HG02852 (cell line): Measurements from ENCODE around the gene GATA2.

Experiments
- ATAC-seq: cut with Tn5 transposase; IDR thresholded peaks from one replicate; pipeline ENCODE4 v1.9.1; 2021; ENCODE audit warnings: mild to moderate bottlenecking, moderate library complexity; ENCODE audit not compliant: unreplicated experiment

The GATA2 gene

DNA sequence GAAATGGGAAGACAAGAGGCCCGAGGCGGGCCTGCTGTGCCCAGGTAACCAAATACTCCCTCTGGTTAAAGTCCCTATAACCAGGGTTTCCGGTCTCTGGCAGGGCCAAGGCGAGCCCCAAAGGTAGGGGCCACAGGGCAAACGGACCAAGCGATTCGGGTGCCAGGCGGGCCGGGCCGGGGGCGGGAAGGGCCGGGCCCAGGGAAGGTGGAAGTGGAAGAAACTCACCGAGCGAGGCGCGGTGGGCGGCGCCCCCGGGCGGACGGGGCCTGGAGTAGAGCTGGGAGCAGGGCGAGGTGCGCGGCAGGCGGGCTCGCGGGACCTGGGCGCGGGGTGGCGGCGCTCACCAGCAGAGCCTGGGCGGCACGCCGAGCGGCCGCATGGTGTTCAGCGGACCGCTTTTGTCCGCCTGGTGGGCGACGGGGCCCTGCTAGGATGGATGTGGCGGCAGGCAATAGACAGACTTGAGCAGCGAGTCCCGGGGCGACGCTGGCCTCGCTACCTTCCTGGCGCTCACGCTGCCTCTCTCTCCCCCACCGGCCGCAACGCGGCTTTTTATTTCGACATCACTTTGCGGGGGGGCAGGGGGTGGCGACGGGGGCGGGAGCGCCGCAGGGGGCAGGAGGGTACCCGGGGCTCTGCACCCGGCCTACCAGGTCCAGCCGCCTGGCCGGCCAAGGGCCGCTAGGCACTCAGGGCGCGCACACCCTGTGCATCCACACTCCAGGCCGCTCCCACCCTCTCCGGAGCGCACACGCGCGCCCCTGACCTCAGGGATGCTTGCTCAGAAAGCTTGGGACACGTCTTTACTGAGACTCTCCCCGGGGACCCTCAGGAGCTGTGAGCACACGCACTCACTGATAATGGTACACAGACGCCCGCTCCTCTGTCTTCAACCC lies at the start of gene GATA2:
TSS of gene GATA2 (minus strand) at position 531 of the 899 bp plus-strand sequence. CDS start 6,170 bp downstream, outside the sequence.
- ATAC-seq, result no peak

- no peak for ATAC-seq
These were observed 48.2 kb upstream of the GATA2 start for GRCh38 chr3:128541246-128541645.

DNA sequence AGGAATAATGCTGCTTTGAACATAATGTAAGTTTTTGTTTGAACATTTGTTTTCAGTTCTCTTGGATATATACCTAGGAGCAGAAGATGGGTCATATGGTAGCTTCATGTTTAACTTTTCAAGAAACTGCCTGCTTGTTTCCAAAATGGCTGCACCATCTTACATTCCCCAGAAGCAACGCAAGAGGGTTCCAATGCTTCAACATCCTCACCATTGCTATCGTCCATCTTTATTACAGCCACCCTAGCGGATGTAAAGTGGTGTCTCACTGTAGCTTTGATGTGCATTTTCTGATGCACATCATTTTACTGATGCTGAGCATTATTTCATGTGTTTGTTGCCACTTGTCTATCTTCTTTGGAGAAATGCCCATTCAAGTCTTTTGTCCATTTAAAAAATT lies 46.4 kb upstream of the GATA2 start:
- no peak for ATAC-seq

DNA sequence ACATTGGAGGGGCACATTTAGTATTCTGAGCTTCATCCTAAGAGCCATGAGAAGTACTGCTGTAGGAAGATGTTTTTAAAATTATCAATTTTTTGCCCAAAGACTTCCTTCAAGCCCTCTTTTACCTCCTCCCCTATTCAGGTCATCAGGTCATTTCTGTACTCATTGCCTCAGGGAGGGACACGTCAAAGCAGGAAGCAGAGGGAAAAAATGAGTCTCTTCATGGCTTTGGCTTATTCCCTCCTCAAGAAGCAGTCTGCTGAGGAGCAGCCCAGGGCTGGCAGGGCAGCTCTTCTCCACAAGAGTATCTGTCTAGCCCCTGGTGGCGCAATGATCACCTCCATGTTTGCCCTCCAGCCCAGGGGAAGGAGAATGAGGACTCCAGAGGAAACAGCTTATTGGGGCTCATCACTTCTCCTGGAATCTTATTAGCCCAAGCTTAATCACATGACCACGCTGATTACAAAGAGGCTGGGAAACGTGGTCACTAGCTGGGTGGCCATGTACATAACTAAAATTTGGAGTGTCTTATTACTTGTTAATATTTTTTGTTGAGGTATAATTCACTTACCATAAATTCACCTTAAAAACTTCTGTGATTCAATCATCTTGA lies 44.2 kb upstream of the GATA2 start:
- ATAC-seq, result no peak

DNA sequence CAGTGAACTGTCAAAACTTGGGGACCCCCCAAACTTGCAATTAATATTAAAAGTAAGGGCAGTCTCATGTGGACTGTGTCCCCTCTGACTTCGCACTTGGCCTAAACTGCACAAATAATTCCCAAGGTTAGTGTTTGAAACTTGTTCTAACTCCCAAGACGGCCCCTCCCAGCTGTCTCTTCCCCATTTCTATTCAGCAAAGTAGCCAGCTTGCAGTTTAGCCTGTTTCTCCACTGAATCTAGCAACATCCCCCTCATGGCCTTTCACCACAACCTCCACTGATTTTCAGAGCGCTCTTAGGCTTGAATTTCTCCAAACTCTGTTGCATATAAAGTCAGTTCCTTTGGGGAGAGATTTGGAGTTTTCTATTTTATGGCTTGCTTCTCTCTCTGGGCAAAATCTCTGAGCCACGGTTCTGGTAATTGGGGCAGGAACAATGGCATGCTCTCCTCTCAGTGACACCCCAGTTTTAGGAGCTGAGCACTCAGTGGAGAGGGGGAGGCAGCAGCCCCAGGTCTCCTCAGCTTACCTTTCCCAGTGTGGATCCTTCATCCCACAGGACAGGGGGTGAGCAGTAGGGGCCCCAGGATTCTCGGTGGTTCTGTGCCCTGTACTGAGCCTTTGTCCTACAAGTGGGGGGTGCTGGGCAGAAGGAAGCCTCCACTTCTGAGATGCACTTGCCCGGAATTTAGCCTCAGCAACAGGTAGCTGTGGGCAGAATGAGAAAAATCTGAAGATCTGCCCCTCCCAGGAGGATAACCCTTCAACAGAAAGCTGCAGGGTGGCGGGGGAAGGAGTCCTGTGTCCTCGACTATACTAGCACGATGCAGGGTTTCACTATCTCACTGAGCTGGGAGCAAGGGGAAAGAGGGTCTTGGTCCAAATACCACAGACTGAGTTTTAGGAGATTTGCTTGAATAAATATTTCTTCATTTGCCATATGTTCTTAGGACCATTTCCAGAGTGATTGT lies 39.3 kb upstream of the GATA2 start:
- no peak for ATAC-seq

GRCh38 chr3:128524374-128525299 lies 31.6 kb upstream of the GATA2 start:
- ATAC-seq, result no peak

DNA sequence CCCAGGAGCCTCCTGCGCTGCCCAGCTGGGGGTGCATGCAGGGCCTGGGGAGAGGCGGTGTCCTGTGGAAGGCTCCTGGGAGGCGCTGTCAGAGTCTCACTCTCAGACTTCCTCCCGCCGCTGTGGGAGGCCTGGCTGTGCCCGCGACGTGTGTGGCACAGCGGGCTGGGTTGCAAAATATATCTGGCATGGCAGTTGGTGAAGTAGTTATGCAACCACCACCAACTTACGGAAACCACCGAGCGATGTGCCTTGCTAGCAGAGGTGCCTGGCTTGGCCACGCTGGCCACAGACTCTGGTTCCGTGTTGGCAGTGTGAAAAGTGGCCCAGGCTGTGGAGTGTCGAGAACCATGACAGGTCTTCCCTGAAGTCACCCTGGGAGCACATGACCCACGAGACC lies 30.6 kb upstream of the GATA2 start:
- ATAC-seq, result no peak

DNA sequence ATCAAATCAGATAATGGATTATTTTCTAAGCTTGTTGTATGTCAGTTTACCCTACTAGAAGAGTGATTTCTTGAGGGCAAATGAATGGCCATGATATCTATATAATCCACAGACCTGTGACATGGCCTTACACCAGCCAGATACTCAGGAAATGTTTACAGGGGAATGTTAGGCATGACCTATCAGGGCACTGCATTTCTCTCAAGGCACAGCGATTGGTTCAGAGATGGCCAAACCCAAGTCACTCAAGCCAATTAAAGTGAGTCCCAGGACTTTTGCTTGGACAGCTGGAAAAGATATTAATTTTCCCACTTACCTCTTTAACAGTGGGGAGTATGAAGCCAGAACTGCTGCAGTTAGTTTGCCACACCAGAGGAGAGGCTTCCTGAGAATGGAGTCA lies 28.7 kb upstream of the GATA2 start:
- no peak for ATAC-seq

DNA sequence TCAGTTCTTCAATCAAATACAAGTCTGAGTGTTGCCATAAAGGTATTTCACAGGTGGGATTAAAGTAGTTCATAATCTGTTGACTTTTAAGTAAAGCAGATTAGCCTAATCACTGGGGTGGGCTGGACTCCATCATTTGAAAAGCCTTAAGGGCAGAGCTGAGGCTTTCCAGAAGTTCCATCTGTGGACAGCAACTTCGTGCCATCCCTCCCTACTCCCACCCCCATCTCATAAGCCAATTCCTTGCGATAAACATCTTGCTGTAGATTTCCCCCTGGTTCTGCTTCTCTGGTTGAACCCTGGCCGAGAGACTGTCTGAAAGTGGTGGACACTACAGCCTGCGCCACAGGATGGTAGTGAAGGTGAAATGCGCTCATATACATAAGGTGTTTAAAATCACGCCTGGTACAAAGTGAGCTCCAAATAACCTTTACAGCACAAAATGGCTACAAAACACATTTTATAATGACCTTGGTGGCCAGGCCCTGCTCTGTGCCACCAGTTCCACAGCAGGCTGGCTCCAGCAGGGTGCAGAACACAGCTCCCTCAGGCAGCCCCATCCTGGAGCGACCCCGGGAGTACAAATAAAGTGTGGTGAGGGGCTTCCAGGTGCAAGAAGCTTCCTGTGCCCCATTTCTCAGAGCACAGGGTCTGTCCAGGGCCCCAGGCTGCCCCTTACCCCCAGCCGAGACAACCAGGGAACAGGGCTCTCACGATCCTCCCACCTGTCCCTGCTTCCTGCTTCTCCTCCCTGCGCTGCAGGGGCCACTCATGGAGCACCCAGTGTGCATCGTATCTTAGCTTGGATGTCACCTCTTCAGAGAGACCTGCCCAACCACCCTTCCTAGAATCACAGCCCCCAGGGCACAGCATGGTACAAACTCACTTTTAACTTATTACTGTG lies 25.8 kb upstream of the GATA2 start:
- no peak for ATAC-seq

GRCh38 chr3:128517648-128518047 lies 24.6 kb upstream of the GATA2 start:
- ATAC-seq, result no peak

DNA sequence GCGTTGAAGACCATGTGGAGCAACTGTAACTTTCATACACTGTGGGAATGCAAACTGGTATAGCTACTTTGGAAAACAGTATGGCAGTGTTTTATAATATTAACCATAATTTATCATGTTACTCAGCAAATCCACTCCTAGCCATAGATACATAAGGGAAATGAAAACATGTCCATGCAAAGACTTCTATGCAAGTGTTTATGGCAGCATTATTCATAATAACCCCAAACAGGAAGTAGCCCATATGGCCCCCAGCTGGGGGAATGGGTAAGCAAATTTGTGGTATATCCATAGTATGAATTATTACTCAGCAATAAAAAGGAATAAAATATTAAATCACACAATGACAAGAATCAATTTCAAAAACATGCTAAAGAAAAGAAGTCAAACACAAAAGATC lies 23.0 kb upstream of the GATA2 start:
- ATAC-seq, result no peak

DNA sequence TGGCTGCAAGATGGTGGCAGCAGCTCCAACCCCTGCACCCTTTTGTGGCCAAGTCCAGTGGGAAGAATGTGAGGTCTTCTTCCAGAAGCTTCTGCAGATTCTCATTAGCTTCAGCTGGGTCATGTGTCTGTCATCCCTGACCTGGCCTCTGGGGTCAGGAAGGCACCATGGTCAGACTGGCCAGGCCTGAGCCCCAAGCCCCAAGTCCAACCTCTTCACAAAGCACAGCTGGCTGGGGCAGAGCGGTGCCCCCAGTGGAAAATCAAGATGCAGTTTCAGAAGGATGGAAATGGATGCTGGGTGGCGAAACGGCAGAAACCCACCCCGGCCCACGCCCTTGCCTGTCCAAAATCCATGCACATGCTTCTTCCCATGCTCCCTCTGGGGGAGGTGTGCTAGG lies 15.9 kb upstream of the GATA2 start:
- ATAC-seq, result no peak

- ATAC-seq, result no peak
These were observed 13.8 kb upstream of the GATA2 start for GRCh38 chr3:128506754-128507153.

GRCh38 chr3:128505771-128506170 lies 12.8 kb upstream of the GATA2 start:
- no peak for ATAC-seq

- ATAC-seq, result no peak
These were observed 12.1 kb upstream of the GATA2 start for GRCh38 chr3:128504963-128505730.

- ATAC-seq, result no peak
These were observed 11.5 kb upstream of the GATA2 start for GRCh38 chr3:128504533-128504915.

DNA sequence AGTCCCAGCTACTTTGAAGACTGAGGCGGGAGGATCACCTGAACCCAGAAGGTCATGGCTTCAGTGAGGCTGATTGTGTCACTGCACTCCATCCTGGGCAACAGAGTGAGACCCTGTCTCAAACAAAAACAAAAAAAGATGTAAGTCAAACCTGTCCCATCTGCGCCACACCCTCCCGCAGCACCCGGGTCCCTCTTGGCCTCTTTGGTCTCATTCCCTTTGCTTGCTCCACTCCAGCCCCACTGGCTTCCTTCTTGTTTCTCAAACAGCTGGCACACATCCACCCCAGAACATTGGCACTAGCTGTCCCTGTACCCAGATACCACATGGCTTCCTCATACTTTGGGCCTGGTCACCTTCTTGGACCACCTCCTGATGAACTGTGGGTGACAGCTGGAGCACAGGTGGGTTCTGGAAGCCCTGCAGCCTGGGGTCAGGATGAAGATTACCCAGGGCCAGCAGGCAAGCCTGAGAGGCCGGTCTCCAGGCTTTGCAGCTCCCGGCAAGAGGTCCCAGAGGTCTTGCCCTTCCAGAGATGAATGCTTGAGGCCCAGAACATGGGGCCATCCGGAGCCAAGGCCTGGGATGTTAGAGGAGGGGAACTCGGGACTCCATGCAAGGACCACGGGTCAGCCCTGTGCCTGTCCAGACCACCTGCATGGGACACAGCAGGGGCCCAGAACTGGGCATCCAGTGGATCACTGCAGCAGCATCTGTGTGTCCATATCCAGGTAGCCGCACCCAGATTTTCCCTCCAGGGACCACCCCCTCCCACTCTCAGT lies 10.9 kb upstream of the GATA2 start:
- ATAC-seq, result no peak
